HCEC 1CT (cell line): ENCODE measurements around the gene RPS24.

Experiments
- DNase-seq: peaks from one replicate; pipeline ENCODE4 v3.0.0-alpha.2; 2017

The RPS24 gene

DNA sequence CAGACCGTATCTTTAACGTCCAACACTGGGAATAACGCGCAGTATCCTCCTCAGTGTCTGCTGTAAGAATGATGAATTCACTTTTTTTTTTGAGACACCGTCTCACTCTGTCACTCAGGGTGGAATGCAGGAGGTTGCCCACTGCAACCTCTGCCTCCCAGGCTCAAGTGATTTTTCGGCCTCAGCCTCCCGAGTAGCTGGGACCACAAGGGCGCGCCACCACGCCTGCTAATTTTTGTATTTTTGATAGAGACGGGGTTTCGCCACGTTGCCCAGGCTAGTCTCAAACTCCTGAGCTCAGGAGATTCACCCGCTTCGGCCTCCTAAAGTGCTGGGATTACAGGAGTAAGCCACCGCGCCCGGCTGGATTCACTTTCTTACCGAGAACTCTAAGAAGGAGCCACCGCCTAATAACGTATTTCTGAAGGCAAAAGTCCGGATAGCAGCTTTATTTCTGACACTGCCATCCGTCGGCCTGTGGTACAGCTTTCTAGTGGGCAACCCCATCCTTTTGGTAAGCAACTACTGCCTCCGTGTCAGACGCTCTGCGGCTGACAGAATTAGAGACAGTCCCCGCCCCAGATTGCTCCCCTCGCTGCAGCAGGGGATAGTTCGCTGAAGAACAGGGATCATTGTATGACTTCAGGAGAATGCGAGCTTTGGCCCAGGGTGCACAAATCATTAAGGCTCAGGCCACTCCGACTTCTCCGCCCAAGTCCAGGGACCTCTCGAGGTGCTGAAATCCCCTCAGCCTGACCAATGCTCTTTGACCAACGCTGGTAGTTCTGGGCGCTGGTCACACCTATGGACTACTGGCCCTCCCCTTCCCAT lies 5.0 kb upstream of the RPS24 start:
- DNase-seq: peak; percentile 15

DNA sequence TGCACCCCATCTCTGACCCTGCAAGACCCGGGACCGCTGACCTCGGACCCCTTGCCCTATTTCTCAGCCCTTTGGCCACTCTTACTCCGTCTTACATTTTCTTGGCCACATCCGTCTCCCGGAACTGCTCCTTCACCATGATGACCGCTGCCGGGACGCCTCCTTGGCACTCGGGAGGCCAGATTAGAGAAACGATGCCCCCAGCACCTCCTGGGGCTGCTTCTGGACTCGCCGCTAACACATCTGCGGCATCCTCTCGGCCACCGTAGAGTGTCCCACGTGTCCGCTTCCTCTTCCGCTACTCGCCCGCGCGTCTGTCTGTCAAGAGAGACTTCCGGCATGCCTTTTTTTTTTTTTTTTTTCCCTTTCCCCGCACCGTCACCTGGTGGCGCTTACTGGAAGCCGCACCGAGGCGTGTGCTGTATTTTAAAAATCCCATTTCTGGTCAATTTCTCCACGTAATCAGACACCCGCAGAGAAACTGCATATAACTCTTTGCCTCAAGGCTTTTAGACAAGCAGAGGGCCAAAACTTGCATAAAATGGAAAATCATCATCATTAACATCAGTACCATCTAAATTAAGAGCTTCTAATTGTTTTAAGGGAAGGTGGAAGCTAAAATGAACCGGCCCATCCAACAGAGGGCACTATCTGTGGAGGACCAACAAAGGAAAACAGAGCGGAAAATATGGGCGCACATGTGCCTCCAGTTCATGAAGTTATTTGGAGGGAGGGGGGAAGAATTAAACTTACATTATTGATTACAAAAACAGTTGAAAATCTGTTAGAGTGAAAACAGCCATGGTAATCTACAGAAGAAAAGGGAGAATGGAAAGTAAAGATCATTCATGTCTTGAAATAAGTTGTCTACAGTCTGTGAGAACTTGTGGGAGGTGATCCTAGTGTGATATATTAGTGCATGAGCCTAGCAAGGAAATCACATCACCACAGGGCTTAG lies 4.1 kb upstream of the RPS24 start, which contains the start of gene POLR3A:
TSS of gene POLR3A (minus strand) at position 247 of the 958 bp plus-strand sequence. CDS start at position 139, 108 bp downstream.
- DNase-seq: peak; percentile 96

DNA sequence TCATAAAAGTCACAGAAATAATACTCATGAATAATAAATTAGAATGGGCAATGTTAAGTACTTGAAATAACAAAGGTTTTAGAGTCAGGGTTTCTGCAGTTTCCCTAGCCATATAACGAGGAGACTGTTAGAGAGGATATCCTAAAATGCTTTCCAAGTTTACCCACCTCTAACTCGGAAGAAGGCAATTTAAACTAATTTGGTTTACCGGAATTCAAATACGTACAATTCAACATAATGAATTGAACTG lies 351 bp upstream of the RPS24 start:
- DNase-seq: no peak

DNA sequence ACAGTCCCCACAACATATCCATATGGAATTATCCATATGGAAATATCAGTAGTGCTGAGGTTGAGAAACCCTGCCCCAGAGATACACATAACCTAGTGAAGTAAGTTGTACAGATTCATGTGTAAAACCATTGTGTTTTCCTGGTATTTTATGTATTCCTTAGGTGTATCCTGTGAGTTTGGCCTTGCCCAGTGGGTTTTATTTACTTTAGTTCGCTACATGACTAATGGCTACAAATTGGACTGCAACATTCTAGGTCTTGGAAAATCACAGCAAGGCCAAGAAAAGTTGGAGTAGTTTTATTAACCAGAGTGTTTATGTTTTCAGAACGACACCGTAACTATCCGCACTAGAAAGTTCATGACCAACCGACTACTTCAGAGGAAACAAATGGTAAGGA lies 1.4 kb downstream of the RPS24 start:
- DNase-seq: peak; percentile 16

DNA sequence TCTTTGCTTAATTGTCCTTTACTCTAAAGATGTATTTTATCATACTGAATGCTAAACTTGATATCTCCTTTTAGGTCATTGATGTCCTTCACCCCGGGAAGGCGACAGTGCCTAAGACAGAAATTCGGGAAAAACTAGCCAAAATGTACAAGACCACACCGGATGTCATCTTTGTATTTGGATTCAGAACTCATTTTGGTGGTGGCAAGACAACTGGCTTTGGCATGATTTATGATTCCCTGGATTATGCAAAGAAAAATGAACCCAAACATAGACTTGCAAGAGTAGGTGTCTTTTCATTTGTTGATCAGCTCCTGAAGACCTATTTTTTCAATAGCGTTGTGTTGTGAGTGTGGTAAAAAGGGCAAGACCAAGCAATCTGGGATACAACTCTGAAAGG lies 1.8 kb downstream of the RPS24 start:
- DNase-seq: no peak

DNA sequence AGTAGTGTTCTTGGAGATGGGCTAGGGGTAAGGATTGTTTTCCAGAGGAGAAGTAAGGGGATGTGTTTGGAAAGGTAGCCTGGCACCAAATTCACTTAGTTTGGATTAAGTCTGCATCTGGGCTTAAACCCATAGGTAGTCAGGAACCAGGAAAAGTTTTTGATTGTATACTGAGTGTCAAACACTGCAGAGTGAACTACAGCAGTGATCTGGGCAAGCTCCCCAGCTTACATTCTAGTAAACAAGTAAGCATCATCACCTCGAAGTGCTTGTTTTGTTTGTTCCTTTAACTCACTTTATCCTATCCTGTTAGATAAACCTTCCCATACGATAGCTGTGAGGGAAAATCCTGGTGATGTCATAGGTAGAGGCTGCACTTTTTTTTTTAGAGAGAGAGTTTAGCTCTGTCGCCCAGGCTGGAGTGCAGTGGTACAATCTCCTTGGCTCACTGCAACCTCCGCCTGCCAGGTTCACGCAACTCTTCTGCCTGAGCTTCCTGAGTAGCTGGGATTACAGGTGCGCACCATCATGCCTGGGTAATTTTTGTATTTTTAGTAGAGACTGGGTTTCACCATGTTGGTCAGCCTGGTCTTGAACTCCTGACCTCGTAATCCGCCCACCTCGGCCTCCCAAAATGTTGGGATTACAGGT lies 2.4 kb downstream of the RPS24 start:
- DNase-seq: no peak

DNA sequence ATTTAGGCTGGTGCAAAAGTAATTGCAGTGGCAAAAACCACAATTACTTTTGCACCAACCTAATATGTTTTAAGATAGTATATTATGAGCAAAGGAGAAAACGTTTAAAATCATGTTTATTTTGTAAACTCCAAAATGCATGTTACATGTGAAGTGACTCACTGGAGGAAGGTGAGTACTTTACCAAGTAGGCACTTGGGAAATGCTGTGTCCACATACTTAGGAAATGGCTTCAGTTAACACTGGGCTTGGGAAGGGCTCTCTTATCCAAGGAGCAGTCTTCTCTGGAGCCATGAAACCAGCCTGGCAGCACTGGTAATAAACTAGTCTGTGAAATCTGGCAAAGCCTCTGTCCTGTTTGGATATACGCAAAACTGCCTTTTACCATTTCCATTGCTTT lies 4.4 kb downstream of the RPS24 start:
- DNase-seq: peak; percentile 20

DNA sequence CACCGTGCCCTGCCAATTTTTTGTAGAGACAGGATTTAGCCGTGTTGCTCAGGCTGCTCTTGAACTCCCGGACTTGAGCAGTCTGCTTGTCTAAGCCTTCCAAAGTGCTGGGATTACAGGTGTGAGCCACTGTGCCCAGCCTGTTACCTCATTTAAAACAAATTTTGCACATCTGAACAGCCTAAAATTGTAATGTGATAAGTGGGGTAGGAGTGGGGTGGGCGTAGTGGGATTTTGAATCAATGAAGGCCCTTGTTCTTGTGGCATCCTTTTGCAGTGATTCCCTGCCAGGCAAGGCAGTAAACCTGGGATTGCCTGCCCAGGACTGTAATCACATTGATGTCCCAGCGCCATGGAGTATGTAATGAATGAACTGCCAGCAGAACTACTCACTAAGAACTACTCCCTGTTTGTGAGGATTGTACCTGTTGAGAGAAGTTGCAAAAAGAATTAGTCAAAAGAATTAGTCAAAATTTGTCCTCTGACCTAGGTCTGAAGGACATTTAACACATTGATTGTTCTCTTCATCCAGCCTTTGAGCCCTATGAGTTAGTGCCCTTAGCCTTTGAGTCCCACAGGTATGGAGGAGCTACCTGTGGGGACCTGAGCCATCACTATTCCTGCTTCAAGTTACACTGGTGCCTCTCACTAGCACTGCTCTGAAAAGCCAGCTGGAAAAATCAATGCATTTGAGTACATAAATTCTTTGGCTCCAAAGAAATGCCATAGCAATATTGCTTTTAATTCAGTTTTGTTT lies 5.3 kb downstream of the RPS24 start:
- no peak for DNase-seq

DNA sequence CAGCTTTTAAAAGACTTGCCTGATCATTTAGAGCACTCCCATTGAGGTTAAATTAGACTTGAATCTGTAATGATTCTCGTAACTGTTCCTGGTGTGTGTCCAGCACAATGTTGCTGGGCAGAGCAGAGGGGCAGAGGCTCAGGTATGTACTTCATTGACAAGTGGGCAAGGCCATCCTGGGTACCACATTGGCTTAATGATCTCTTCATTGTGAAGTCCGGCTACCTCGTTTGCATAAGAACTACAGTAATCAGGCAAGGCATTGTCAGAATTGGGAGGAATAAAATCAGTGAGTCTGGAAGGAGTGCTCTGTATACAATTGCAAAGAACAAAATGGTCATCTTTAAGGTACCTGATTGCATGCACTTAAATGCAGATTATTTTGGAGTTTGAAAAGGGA lies 6.1 kb downstream of the RPS24 start:
- DNase-seq: no peak

DNA sequence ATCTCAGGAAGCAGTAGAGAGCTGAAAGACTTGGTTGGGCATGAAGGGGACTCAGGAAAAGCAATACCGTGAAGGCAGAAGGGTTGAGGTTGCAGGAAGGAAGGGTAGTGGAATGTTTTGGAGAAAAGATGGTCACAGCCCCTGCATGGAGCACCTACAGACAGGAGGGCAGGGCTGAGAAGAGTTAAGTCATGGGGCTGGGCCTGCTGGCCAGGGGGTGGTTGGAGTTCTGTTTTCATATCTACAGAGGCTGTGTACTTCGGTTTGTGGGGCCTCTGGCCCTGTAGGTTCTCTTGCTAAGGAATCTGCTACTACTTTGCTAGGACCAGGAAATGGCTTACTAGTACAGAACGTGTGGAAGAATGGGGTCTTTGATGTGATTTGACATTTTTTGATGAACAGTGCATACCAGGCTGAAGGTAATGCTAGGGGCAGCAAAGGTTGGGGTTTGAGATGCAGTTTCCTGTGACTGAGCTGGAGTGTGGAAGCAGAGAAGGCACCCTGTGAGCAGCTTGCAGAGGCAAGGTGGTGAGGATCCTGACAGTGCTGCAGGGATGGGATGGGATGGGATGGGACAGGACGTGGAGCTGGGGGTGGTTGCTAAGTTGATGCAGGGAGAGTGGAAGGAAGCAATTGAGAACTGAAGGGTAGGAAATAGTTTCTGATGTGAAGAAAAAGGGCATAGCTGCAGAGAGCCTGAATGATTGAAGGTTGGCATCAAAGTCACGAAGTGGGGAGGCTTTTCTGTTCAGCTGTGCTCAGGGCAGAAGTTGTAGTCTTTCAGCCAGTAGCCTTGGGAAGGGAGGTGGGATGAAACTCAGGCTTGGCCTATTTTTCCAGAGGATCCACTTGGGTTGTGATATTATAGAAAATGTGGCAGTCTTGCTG lies 7.8 kb downstream of the RPS24 start:
- DNase-seq: no peak

DNA sequence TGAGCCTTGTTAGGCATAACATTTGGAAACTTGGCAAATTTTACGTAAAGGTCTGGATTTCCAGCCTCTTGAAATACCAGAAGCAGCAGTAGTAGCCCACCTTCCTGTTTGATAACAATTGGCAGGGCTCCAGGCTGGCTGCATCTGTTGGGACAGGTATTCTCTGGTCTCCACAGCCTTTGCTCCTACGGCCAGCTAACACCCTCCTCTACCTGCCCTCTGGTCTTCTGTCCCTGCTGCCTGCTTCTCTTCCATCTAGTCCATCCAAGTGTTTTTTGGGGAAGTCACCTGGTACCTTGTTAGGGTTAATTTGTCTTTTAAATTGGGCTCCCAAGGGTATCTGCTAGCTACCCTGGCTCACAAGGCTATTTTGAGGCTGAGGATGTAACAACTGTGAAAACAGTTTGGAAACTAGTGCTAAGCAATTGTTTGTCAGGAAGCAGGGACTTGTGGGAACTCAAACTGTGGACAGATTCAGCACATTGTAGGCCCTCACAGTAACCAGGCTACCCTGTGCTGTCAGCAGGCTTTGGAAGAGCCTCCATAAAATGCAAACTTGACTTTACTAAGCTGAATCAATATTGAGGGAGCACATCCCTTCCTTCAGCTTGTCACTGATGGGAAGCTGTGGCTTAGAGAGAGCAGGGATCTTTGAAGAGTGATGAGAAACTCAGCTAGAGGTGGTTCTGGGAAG lies 8.5 kb downstream of the RPS24 start:
- DNase-seq: peak; percentile 6

DNA sequence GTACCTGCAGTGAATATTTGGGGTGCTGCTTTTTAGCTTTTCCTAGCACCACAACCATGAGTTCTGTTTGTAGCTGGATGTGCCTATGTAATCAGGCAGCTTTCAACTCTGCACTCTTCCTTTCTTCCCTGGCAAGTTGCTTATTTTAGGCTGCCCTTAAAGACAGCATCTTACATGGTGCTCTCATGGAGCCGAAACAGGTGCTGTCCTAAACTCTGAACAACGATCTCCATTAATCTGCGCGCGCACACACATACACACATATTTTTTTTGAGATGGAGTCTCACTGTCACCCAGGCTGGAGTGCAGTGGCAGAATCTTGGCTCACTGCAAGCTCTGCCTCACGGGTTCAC lies 9.1 kb downstream of the RPS24 start:
- no peak for DNase-seq

DNA sequence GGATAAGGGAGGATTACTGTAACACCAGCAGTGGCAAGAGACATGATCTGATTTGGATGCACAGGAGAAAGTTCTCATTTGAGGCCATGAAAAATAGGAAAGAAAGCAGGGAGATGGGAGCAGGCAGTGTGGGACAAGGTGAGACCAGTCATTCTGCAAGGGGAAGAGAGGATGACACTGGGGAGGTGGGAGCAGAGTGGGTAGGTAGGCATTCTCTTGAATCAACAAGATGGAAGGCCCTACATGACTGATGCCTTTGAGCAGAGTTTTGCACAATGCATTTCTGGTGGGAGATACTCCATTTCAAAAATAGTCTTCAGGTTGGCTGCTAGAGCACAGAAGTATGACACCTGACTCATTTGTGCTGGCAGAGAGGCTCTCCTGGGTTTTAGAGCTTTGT lies 10.5 kb downstream of the RPS24 start:
- no peak for DNase-seq

DNA sequence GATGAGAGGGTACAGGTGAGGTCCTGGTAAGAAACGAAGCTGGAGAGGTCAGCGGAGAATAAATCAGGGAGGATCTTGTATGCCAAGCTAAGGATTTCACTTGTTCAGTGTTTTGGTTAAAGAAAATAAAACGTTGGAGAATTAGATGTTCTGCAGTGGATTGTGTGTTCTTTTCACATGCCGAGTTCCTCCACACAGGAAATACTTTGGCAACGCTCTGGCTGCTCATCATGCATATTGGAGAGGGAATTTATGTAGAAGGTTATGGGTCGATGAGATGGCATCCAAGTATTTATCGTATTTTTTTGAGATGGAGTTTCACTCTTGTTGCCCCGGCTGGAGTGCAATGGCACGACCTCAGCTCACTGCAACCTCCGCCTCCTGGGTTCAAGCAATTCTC lies 11.0 kb downstream of the RPS24 start:
- peak; percentile 11 for DNase-seq

DNA sequence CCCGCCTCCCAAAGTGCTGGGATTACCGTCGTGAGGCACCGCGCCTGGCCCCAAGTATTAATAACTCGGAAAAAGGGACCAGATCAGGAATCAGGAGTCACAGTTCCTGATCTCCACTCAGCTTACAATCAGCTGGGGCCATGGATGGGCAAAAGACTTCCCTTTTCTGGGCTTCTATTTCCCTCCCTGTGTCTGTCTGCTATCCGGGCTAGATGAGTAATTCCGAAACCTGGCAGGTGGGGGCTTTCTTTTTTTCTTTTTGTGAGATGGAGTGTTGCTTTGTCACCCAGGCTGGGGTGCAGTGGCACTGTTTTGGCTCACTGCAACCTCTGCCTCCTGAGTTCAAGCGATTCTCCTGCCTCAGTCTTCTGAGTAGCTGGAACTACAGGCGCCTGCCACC lies 11.6 kb downstream of the RPS24 start:
- DNase-seq: no peak

DNA sequence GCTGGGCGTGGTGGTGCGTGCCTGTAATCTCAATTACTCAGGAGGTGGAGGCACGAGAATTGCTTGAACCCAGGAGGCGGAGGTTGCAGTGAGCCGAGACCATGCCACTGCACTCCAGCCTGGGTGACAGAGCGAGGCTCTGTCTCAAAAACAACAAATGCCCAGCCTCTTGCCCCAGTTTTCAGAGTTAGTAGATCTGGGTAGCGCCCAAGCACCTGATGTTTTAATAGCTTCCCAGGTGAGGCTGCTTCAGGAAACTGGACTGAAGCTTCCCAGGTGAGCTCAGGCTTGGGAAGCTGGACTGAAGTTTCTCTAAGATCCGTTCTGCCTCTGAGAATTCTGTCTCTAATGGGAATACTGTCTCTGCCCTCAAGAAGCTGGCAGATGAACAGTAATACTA lies 12.2 kb downstream of the RPS24 start:
- DNase-seq: no peak

DNA sequence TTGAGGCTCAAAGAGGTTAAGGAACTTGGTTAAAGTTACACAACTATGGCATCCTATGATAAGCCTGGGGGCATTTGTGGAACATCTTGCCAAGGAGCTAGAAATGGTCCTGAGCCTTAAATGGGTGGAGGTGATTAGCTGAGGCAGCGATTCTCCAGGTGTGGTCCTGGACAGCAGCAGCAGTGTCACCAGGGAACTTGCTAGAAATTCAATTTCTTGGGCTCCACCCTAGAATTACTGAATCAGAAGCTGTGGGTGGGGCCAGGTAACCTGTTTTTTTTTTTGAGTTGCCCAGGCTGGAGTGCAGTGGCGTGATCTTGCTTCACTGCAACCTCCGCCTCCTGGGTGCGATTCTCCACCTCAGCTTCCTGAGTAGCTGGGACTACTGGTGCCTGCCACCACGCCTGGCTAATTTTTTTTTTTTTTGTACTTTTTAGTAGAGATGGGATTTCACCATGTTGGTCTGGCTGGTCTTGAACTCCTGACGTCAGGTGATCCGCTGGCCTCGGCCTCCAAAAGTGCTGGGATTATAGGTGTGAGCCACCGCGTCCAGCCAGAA lies 13.1 kb downstream of the RPS24 start:
- DNase-seq: no peak

DNA sequence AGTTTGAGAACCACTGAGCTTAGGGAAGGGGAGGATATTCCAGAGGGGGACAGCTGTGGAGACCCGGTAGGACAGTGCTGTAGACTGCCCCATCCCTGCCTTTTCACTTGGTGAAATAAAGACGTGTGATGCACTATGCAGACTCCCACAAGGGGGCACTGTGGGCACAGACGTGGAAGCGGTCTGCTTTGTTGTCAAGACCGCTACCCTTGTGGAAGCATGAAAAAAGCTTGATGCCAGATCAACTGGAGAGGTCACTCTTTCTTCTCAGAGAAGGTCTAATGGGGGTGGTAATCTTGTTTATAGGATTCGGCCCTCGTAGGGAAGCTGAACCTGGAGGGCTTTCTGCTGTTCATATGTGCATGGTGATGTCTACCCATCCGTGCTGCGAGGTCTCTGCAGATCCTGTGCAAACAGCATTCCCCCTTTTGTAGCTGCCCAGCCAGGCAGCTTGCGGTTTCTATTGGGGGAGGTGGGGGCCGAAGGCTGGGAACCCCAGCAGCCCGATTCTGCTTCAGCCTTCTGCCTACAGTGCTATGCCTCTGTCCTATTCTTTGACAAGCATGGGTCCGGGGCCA lies 13.7 kb downstream of the RPS24 start:
- peak; percentile 65 for DNase-seq

DNA sequence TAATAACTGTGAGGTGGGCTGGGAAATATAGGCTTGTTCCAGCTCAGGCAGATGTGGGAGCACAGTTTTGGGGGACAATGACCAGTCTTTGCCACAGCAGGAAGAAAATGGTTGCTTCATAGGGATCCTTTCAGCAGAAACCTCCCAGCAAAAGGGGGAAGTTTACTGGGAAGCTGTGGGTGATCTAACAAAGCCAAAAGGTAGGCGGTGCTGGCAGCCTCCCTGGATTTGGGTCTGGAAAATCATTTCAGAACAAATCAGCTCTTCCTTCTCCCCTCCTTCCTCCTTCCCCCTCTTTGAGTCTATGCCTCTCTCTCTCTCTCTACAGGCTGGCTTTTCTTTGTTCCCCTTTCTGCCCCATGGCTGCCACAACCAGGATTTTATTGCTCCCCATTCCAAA lies 16.2 kb downstream of the RPS24 start:
- no peak for DNase-seq

DNA sequence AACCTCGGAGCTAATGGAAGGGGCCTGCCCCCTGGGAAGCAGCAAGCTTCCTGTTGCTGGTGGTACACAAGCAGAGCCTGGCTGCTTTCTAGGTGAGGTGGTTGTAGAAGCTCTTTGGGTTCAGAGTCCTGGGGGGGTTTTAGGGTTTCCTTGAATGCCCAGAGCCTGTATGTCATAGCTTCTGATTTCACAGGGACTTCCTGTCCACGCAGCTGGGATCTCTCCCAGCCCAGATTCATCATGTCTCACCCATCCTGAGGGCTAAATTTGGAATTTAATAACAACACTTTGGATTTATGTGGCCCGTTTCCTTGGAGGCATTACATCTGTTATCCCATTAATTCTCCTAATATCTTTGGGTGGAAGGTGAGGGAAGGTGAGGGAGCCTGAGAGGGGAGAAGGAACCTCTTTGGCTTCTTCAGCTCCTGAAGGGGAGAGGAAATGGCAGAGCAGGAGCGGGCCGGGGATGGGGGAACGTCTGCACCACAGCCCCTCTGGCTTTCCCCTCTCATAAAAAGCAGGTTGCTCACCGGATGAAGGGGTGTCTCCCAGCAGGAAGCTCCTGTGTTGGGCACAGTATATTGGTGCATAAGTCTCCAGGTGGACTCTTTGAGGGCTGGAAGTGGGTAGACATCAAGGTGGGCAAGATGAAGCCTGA lies 19.7 kb downstream of the RPS24 start:
- DNase-seq: peak; percentile 94
